Sigmoid colon (tissue), 4 donors: ENCODE data around the gene DIP2B.

Experiments
- EP300 ChIP-seq, 4 donors: sonication (generic); formaldehyde crosslinking; IDR thresholded peaks; one replicate each; pipeline ENCODE4 v1.6.1; 2017; ENCODE audit warnings: antibody characterized with exemption in 4 of 4
- POLR2A ChIP-seq, 2 donors: fragments of 450-650 bp; IDR thresholded peaks; one replicate each; pipeline ENCODE4 v1.6.1; 2016; ENCODE audit warnings: antibody characterized with exemption in 2 of 2, mild to moderate bottlenecking in 2 of 2, moderate library complexity in 2 of 2
- POLR2AphosphoS5 ChIP-seq, 4 donors: sonication (generic); formaldehyde crosslinking; IDR thresholded peaks; one replicate each; pipeline ENCODE4 v1.6.1; 2017; ENCODE audit warnings: antibody characterized with exemption in 4 of 4
- TF ChIP-seq, protein P1 (sequence below), 4 experiments: fragments of 450-650 bp in 3 of 4; fragments of 200-600 bp in 1 of 4; IDR thresholded peaks; one replicate each; pipeline ENCODE4 v1.5.1; 2016 to 2019; ENCODE audit warnings: antibody characterized with exemption in 4 of 4, mild to moderate bottlenecking in 3 of 4, moderate library complexity in 2 of 4

- TF ChIP-seq, protein P1, sequence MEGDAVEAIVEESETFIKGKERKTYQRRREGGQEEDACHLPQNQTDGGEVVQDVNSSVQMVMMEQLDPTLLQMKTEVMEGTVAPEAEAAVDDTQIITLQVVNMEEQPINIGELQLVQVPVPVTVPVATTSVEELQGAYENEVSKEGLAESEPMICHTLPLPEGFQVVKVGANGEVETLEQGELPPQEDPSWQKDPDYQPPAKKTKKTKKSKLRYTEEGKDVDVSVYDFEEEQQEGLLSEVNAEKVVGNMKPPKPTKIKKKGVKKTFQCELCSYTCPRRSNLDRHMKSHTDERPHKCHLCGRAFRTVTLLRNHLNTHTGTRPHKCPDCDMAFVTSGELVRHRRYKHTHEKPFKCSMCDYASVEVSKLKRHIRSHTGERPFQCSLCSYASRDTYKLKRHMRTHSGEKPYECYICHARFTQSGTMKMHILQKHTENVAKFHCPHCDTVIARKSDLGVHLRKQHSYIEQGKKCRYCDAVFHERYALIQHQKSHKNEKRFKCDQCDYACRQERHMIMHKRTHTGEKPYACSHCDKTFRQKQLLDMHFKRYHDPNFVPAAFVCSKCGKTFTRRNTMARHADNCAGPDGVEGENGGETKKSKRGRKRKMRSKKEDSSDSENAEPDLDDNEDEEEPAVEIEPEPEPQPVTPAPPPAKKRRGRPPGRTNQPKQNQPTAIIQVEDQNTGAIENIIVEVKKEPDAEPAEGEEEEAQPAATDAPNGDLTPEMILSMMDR (IDR thresholded peaks at IDR 0.05), result no peak
- TF ChIP-seq POLR2A (IDR thresholded peaks at IDR 0.05) (no peak), POLR2AphosphoS5 (IDR thresholded peaks at IDR 0.05) (no peak), EP300 (IDR thresholded peaks at IDR 0.05) (no peak)
Measured at GRCh38 chr12:50615907-50616296, 111.1 kb downstream of the DIP2B start.
